HG03097 (cell line): ENCODE measurements around the gene EPB41.
"Not testable (repeated sequence)": the region's sequence is repeated elsewhere in the genome, so short reads cannot be mapped to it uniquely, and the experiment has no call there.

Source experiments
- ATAC-seq: cut with Tn5 transposase; IDR thresholded peaks from one replicate; pipeline ENCODE4 v1.9.1; 2021; ENCODE audit not compliant: unreplicated experiment, low FRiP score

The EPB41 gene

GRCh38 chr1:28914228-28915030, at the start of gene EPB41:
Gene EPB41 (plus strand): TSS chr1:28914569. CDS start chr1:28987438, 72,869 bp downstream.
- peak; percentile 68 for ATAC-seq

- ATAC-seq, result no peak
Observed at GRCh38 chr1:28864695-28865094, 49.7 kb upstream of the EPB41 start.

- no peak for ATAC-seq
Observed at GRCh38 chr1:28865997-28866650, 48.2 kb upstream of the EPB41 start.

GRCh38 chr1:28867850-28868249, 46.5 kb upstream of the EPB41 start:
- ATAC-seq, result no peak

- no peak for ATAC-seq
Observed at GRCh38 chr1:28869952-28870351, 44.4 kb upstream of the EPB41 start.

GRCh38 chr1:28871631-28872401, 42.6 kb upstream of the EPB41 start:
- no peak for ATAC-seq

- ATAC-seq, result not testable (repeated sequence)
Observed at GRCh38 chr1:28875134-28875533, 39.2 kb upstream of the EPB41 start.

GRCh38 chr1:28877132-28877781, 37.1 kb upstream of the EPB41 start:
- ATAC-seq, result peak; percentile 52

GRCh38 chr1:28878796-28879195, 35.6 kb upstream of the EPB41 start:
- no peak for ATAC-seq

GRCh38 chr1:28882009-28882628, 32.2 kb upstream of the EPB41 start:
- ATAC-seq, result no peak

GRCh38 chr1:28883242-28883616, 31.1 kb upstream of the EPB41 start:
- no peak for ATAC-seq

- ATAC-seq, result no peak
Observed at GRCh38 chr1:28885472-28885877, 28.9 kb upstream of the EPB41 start.

GRCh38 chr1:28885977-28886730, 28.2 kb upstream of the EPB41 start:
- ATAC-seq, result no peak

GRCh38 chr1:28886731-28887418, 27.5 kb upstream of the EPB41 start:
- no peak for ATAC-seq

GRCh38 chr1:28887419-28887834, 26.9 kb upstream of the EPB41 start:
- no peak for ATAC-seq

GRCh38 chr1:28887835-28888682, 26.3 kb upstream of the EPB41 start:
- ATAC-seq, result no peak

GRCh38 chr1:28888915-28889314, 25.5 kb upstream of the EPB41 start:
- no peak for ATAC-seq

GRCh38 chr1:28889357-28889756, 25.0 kb upstream of the EPB41 start:
- no peak for ATAC-seq
